DMS53 treated with DMSO at 0.1 percent for 48 hours (cell line): Measurements from ENCODE around the gene TFF3.
A peak's percentile ranks its signal among the peaks of the same experiment; 100 is the strongest.

Experiments
- DNase-seq: peaks from one replicate; lab custom pipeline; 2025; ENCODE audit not compliant: unreplicated experiment; lab: John Stamatoyannopoulos, UW

TFF3 gene

DNA sequence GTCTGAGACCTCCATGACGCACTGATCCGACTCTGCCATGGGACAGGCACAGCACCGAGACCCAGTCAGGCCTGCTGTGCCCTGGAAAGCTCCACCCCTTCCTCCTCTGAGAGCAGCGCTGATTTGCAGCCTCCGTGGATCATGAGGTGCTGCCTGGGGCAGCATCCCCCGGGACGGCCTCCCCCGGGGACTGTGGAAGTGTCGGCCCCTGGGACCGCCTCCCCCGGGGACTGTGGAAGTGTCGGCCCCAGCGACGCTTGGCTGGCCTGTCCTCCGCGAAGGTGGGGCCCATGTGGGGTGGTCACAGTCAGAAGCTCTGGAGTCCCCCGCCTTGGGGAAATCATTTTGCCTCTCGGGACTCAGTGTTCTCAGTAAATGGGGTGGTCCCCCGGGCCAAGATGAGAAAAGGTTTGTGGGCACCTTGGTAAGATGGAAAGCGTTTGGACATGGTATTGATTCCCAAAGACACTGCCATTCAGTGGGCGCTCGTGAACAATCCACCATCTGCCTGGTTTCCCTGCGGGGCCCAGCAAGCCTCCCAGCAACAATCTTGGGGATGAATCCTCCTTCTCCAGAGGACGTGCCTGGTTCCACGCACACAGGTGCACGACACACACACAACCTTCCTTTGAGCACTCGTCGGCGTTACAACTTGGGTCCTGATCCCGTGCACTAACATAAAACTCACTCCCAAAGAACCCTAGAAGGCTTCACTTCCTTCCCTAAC is 32.6 kb upstream of the TFF3 start:
- DNase-seq: no peak

DNA sequence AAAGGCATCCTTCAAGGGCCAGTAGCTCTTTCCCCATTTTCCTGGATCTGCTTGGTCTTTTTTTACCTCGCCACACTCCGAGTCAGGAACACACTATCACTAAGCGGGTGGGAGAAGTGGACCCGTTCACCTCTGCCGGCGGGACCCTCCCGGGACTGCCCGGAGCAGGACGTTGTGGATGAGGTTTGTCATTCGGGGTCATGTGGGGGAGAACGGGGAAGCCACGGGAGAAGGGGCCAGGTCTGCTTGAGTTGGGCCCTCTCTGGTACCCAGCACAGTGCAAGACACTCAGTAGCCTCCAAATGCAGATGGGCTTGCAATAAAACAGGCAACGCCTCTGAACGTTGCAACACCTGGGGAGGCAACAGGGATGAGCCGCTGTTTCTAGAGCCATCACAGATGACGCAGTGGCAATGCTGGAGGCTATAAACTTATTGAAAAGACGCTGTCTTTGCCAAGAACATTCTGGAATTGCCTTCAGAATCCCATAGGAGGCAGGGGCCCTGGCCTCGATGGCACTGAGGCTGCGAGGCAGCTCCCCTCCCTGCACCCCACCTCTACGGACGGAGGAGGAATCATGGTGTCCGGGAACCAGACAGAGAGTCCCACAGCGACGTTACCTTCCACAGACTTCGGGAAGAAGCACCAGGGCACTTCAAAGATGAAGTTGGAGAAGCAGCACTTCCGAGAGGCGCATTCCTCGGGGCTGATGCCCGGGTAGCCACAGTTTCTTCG is 31.8 kb upstream of the TFF3 start:
- no peak for DNase-seq

DNA sequence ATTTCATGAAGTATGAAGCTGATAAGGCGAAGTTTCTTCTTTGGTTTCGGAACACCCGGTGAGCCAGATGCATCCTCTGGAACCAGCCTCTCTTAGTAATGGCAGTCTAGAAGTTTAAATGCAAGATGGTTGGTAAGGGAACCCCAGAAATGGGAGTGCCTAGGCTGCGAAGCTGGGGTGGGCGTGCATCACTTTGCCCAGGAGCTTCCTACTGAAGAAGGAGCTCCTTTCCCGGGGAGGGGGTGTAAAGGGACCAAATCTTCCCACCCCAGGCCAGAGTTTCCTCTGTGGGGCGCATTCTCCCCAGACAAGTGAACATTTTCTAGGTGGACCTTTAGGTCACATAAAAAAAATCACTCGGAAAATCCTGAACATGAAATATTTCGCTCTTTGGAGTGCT is 31.2 kb upstream of the TFF3 start:
- no peak for DNase-seq

DNA sequence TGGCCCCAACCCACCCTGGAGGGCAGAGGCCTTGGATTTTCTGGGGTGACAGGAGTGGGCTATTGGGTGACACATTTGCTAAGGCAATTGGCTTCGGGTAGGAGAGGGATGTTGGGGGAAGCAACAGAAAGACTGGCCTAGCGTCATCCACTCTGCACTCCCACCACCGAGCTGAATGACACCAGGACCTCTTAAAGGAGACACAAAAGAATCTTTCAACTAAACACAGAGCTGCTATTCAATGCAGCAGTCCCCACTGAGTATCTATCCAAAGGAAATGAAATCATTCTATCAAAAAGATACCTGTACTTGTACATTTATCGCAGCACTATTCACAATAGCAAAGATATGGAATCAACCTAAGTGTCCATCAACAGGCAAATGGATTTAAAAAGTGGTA is 29.4 kb upstream of the TFF3 start:
- DNase-seq: no peak

DNA sequence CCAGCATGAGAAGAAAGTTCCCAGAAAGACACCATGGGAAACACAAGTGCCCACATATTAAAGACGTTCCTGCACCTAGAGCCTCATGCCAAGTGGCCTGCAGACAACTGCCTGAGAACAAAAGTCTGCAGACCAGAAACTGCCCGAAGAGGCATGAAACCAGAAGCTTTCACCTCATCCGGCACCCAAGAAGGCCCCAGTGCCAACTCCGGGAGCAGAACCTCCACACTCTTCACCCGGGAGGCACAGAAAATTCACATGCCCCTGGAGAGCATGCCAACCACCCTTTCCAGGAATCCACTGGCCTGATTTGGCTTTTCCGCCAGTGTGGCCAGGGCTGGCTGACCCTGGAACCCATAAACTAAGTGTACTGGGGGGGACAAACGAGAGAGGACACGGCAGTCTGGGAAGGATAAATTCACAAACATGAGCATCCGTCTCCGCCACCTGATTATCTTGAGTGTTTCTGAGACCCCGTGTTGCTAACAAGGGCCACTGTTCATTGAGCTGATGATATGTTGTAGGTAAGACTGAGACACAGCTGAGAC is 28.8 kb upstream of the TFF3 start:
- no peak for DNase-seq

DNA sequence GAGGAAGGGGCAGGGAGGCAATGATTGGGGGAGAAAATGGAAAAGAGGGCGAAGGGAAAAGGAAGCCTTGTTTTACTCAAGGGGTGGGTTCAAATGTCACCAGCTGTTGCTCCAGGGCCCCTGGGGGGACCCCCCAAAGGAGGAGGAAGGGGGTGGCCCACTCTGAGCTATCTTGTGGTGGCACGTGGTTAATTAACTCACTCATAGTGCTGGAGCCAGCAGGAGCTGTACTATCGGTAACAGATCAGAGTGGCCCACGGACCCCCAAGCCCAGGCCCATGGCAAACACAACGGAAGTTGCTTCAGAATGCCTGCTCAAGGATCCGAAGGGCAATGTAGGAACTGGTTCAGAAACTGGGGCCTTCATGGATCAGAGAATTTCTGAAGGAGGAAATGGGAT is 28.3 kb upstream of the TFF3 start:
- DNase-seq: no peak

DNA sequence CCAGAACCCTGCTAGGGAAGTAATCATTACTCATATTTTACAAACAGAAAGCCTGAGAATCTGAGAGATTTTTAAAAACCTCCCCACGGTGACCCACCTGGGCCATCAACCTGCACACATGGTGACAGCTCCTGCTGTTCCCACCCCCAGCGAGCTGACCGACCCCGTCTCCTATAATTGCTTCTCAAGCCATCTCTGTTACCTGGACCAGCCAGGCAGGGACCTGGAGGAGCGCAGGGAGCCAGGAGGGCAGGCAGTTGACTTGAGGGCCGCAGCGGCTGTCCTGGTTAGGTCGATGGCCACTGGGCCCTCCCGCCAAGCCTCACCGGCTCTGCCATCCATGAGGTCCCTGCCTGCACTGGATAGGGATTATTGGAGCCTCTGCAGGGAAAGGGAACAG is 27.9 kb upstream of the TFF3 start:
- DNase-seq: no peak

DNA sequence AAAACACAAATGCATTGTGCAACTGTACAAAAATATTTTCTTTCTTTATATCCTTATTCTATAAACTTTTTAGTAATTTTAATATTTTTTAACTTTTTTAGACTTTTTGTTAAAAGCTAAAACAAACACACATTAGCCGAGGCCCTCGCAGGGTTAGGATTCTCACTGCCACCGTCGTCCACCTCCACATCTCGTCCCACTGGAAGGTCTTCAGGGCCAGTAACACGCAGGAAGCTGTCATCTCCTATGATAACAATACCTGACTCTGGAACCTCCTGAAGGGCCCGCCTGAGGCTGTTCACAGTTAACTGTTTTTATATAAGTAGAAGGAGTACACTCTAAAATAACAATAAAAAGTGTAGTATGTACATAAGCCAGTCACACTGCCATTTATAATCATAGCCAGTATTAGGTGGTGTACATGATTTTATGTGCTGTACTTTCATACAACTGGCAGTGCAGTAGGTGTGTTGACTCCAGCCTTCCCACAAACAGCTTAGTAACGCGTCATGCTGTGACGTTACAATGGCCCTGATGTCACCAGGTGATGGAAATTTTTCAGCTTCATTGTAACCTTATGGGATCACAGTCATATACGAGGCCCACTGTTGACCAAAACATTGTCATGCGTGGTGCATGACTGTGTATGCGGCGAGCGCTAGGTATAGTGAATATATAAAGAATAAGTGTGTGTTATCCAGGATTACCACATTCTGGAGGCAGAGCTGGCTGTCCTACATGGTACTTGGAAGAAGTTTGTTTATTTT is 26.8 kb upstream of the TFF3 start:
- no peak for DNase-seq

DNA sequence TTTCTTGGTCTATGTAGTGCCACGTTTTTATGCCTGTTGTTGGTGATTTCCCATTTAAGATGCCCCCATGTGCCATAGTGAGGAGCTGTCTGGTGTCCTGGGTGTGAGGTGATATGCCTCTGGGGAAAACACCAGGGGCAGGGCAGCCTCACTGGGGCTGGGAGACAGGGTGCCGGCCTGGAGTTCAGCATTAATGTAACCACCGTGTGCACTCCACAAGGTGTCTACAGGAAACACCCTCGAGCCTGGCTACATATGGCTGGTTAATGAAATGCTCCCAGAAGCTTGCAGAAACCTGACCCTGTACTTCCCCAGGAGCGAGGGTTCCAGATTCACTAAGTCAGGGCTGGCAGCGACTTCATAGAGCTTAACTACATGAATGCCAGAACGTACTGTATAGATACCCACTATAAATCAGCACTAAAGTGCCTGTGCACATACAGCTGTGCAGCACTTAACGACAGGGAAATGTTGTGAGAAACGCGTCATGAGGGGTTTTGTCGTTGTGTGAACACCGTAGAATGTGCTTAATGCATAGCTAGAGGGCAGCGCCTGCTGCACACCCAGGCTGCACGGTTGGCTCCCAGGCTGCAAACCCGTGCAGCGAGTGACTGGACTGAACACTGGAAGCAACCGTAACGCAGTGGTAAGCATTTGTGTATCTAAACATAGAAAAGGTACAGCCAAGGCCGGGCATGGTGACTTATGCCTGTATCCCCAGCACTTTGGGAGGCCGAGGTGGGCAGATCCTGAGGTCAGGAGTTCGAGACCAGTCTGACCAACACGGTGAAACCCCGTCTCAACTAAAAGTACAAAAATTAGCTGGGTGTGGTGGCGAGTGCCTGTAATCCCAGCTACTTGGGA is 25.2 kb upstream of the TFF3 start:
- DNase-seq: no peak

DNA sequence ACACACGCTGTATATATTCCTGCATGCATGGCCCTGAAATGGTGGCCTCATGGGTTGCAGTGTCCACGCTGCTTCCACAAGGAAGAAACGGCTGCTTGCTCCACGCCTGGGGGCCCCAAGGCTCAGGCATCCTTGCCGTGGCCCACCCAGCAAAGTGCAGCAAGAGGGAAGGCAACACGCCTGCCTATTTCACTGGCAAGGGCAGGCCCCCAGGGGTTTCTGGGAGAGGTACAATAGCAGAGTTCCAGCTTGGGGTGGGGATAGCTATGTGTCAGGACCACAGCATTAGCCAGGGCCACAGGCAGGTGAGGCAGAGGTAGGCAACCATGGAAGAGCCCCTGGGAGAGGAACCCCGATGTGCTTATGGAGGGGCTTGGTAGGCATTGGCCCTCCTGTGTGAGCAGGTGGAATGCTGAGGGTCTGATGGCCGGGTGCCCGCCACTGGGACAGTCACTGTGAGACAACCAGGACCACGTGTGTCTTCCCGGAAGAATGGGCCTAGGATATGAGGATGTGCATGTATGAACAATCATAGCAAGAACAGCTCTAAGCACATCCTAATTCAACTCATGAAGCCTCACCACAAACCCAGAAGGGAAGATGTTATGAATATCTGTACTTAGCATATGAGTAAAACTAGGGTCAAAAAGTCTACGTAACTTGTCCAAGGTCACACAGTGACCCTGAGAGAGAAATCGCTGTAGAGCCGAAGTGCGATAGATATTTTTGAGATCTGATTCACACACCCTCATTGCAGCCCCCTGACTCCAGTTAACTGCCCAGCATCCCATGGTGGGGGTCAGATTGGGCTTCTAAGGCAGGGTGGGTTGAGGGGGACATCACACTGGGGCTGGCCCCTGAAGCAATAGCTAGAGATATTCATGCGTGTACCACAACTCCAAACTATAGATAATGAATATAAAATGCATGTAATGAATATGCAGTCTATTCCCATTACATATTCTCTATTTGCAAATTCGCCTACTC is 23.8 kb upstream of the TFF3 start:
- no peak for DNase-seq

DNA sequence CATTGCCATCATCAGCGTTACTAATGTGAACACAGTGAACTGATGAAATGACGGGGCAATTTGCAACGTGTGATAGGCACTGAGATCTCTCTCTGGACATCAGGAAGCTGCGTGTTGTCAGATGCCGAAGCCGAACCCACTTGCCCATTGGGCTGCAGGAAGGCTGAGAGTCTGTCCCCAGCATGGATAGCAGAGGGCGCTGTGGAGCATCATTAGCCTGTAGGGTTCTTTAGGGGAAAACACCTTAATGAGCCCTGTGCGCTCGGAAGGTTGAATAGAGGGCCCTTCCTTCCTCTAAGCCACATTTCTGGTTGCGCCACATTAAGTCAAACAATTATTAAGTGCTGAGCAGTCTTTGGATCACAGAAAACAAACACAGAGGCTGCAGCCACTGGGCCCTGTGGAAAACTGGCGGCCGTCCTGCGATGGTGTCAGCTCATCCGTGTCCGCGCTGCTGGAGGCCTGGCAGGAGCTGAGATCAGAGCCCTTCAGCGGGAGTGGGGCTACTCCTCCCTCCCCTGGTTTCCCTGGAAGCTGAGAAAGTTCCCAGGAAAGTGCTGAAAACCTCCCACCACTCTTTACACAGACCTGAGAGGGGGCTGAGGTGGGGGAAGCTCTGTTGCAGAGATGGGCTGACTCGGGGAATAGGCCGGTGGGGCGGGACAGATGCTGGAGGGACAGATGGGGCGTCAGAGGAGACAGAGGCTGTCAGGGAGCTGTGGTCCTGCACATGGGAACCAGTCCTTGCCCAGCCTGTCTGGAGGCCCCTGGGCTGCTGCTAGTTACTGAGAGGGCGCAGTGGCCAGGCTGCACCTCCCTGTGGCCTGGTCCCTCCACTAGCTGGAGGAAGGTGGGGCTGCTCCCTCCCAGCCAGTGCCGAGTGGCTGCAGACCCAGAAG is 22.9 kb upstream of the TFF3 start:
- DNase-seq: peak; percentile 85

DNA sequence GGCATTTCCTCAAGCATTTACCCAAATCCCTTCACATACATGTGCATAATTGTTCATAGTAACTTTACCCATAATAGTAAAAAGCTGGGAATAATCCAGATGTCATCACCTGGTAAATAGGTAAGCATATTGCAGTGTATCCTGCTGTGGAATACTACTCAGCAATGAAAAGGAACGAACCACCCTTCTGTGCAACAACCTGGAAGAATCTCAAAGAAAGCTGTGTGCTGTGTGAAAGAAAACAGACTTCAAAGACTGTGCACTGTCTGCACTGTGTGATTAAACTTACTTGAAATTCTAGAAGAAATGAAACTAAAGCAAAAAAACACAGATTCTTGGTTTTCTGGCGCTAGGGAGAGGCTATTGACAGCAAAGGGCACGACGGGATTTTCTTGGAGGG is 22.1 kb upstream of the TFF3 start:
- DNase-seq: no peak

DNA sequence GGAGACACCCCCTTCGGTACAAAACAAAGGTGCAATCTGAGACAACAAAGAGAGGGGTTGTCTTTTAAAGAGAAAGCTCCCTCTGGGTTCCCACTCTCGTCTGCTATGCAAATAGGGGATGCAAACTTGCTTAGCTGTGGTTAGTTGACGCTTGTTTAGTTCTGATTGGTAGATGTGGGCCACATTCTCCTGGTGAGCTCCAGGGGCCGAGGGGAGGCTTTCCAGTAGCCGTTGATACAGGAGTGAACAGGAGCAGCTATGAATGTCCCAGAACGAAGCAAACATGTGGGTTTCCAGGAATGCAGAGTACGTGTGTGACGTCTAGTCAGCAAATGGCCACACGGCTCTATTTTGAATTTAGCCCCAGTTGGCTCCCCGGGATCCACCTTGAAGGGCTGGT is 20.8 kb upstream of the TFF3 start:
- DNase-seq: no peak

DNA sequence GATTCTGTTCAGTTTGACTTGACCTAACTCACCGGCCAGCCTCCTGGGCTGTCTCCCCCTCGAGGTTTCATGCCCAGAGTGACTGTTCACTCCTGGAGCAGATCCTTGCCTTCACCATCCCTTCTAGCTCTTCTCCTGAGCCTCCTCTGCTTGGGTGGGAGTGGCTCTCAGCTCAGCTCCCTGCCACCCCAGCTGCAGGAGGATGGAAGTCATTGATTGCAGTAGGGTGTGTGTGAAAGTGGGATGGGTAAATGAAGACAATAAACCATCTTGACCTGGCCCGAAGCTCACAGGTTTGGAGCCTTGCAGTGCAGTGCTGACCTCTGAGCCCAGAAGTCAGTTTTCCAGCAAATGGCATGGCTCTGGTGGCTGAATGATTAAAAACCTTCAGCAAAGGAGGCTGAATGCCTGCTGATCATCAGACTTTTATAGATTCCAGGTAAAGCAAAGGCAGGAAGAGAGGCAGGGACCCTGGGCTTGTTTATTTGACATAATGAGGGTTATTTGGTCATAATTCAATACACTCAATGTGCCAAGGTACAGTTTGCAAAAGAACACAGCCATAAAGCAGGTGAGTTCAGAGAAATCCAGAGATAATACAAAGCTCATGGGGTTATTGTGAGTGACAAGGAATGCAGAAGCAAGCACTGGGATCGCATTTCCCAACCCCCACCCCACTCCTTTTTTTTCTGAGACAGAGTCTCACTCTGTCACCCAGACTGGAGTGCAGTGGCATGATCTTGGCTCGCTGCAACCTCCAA is 17.5 kb upstream of the TFF3 start:
- no peak for DNase-seq

DNA sequence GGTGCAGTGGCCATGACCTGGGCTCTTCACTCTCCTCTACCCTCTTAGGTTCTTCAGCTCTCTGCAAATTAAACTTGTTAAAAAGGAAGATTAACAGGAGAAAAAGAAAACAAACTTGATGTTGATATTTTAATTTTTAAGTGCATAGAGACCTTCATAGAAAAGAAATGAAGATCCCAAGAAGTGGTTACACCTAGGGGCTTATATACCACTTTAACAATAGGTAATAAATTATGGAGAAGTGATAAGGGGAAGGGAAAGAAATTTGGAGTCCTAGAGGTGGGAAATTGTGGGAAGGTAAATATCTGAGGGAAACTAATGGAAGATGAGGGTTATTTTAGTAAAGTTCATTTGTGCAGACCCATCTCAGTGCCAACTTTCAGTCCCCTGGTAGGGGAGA is 16.5 kb upstream of the TFF3 start:
- no peak for DNase-seq

DNA sequence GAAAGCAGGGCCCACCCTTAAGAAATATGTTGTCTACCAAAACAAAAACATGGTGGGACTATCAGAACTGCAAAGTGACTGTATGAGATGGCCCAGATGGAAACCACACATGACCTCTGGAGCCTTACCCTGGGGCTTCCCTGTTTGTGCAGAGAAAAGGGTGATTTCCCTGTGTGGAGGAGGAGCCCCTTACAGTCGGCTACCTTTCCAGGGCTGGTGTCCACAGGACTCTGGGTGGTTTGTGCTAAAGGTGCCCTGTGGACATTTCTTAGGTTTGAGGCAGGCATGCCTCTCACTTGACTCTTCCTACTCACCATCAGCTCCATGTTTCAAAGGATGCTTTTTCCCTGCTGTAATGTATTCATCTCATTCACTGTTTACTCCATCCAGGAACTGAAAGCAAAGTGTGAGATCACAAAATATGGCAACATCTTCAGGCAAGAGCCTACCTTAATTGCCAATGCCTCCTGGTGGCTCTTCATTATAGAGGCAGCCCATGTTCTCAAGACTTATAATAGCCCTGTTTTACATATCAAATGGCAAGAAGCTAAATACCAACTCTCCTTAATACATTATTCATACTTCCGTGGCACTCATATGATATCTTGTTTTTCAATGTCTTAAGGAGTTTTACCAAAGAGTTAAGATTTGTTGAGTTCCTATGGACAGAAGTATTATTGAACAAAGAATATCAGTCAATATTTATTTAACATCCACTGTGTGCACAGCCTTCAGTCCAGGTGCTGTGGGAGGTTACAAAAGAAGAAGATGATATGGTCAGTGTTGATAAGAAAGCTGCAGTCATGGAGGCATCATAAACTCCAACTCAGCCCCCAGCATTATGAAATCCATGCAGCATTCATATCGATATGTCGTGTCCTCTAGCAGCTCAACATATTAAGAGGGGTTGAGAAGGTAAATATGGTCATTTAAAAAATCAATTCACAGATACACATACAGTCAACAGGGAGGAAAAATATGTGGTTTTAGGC is 15.5 kb upstream of the TFF3 start:
- DNase-seq: peak; percentile 25

DNA sequence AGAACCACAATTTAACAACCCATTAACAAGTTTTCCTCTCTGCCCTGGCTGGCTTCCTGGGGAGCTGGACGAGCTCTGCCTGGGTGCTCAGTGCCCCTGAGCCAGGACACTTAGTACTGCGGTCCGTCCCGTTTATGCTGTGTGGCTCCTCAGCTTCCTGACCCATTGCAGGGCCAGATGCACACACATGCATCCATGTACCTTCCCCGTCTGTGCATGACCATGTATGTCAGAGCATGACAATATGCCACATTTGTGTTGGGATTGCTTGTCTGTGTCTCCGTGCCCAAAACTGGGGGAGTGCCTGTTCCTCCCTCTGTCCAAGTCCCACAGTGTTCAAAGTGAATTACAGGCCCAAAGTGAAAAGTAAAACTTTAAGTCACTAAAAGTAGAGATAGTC is 9.7 kb upstream of the TFF3 start:
- no peak for DNase-seq
